HCT116 (cell line): ENCODE measurements around the gene IL1RAPL2. TPM values are rescaled to one million over a fixed set of nuclear protein-coding genes. Genes with fewer than 3 reads are reported as not detected.

Source experiments
- ATAC-seq: fragments of 200-7000 bp; cut with Tn5 transposase; 2 replicates; pipeline ENCODE4 v1.9.1; 2020; ENCODE audit warnings: mild to moderate bottlenecking, moderate library complexity
- BruUV-seq: library from RNA; stranded (reverse); fragments of 400-500 nt; replicated peaks from 2 replicates; lab custom pipeline; 2021; lab: Mats Ljungman, UMichigan
- CTCF ChIA-PET: fragments of 300-600 bp; sonication (Branson Sonifier 250); formaldehyde crosslinking; loops from one replicate; lab custom pipeline; 2021; ENCODE audit warnings: antibody characterized with exemption; lab: Charles Lee
- POLR2A ChIA-PET: fragments of 300-600, 350-600 bp; sonication (Branson Sonifier 250); formaldehyde crosslinking; loops from one replicate; lab custom pipeline; 2021; ENCODE audit warnings: antibody characterized with exemption; lab: Charles Lee
- RAD21 ChIA-PET, 2 experiments: fragments of 300-600 bp; sonication (Branson Sonifier 250); formaldehyde crosslinking; loops; one replicate each; lab custom pipeline; 2023; ENCODE audit warnings: low total read pairs in 2 of 2; ENCODE audit not compliant: uncharacterized antibody in 2 of 2, unreplicated experiment in 2 of 2, low non-redundant PET in 1 of 2; lab: Charles Lee
- DNase-seq: peaks from one replicate; pipeline ENCODE4 v3.0.0-alpha.2; 2010; ENCODE audit warnings: low read depth, low spot score
- H2AFZ ChIP-seq: fragments of 200-600 bp; shearing (Covaris generic), sonication (generic); 2 replicates; pipeline ENCODE4 v1.6.1; 2017; ENCODE audit warnings: low read depth, mixed run types, mixed read lengths, antibody characterized with exemption, low read length; ENCODE audit not compliant: poor library complexity, severe bottlenecking
- H3K27ac ChIP-seq: 2 replicates; pipeline ENCODE4 v1.5.1; 2012; ENCODE audit warnings: low read depth, low read length
- H3K27me3 ChIP-seq: fragments of 200-600 bp; sonication (generic); 2 replicates; pipeline ENCODE4 v1.6.1; 2016; ENCODE audit warnings: mixed run types, low read length, mixed read lengths; ENCODE audit not compliant: insufficient read depth
- H3K36me3 ChIP-seq, 2 experiments: fragments of 200-500 bp in 1 of 2; fragments of 200-600 bp in 1 of 2; sonication (Bioruptor generic) in 1 of 2; sonication (generic) in 1 of 2; 2 replicates each; pipeline versions ENCODE4 v1.5.1 to v1.6.1; 2014 to 2016; ENCODE audit warnings: low read length in 2 of 2, inconsistent platforms in 1 of 2, mixed read lengths in 1 of 2, mixed run types in 1 of 2; ENCODE audit not compliant: insufficient read depth in 2 of 2, control insufficient read depth in 1 of 2
- H3K4me1 ChIP-seq, 2 experiments: fragments of 200-600 bp in 1 of 2; sonication (generic) in 1 of 2; 2 replicates each; pipeline versions ENCODE4 v1.5.1 to v1.6.1; 2012 to 2017; ENCODE audit warnings: low read length in 2 of 2, inconsistent platforms in 1 of 2, mild to moderate bottlenecking in 1 of 2, mixed read lengths in 1 of 2, mixed run types in 1 of 2, moderate library complexity in 1 of 2; ENCODE audit not compliant: insufficient read depth in 2 of 2, control insufficient read depth in 1 of 2
- H3K4me2 ChIP-seq: fragments of 200-600 bp; sonication (generic); 2 replicates; pipeline ENCODE4 v1.6.1; 2017; ENCODE audit warnings: mixed run types, low read length, mixed read lengths
- H3K4me3 ChIP-seq, 2 experiments: fragments of 200-600 bp in 1 of 2; sonication (generic) in 1 of 2; replicated peaks in 1 of 2; 2 replicates each; pipeline ENCODE4 v1.5.1; 2011 to 2016; ENCODE audit warnings: low read length in 2 of 2, control low read depth in 1 of 2, low read depth in 1 of 2, mild to moderate bottlenecking in 1 of 2, mixed read lengths in 1 of 2, mixed run types in 1 of 2
- H3K79me2 ChIP-seq: fragments of 200-600 bp; sonication (generic); 2 replicates; pipeline ENCODE4 v1.6.1; 2017; ENCODE audit warnings: mild to moderate bottlenecking, mixed run types, low read length, moderate library complexity, mixed read lengths; ENCODE audit not compliant: insufficient read depth
- H3K9ac ChIP-seq: fragments of 200-600 bp; sonication (generic); 2 replicates; pipeline ENCODE4 v1.6.1; 2016; ENCODE audit warnings: low read length, mixed read lengths
- H3K9me2 ChIP-seq: fragments of 200-600 bp; sonication (generic), shearing (Covaris generic); 2 replicates; pipeline ENCODE4 v1.6.1; 2017; ENCODE audit warnings: mixed run types, mild to moderate bottlenecking, moderate library complexity; ENCODE audit not compliant: insufficient read depth
- H3K9me3 ChIP-seq, 2 experiments: fragments of 200-500 bp in 1 of 2; fragments of 200-600 bp in 1 of 2; sonication (Bioruptor generic) in 1 of 2; sonication (generic) in 1 of 2; 2 replicates each; pipeline ENCODE4 v1.6.1; 2014 to 2017; ENCODE audit warnings: low read length in 2 of 2, mixed read lengths in 2 of 2, inconsistent platforms in 1 of 2, low read depth in 1 of 2, mild to moderate bottlenecking in 1 of 2, mixed run types in 1 of 2, moderate library complexity in 1 of 2; ENCODE audit not compliant: control insufficient read depth in 1 of 2, insufficient read depth in 1 of 2
- H4K20me1 ChIP-seq: fragments of 200-600 bp; sonication (generic), shearing (Covaris generic); 2 replicates; pipeline ENCODE4 v1.6.1; 2017; ENCODE audit warnings: mixed run types, mild to moderate bottlenecking, moderate library complexity; ENCODE audit not compliant: insufficient read depth
- ATF3 ChIP-seq: IDR thresholded peaks from 2 replicates; pipeline ENCODE4 v1.6.1; 2012
- CBX3 ChIP-seq: IDR thresholded peaks from 2 replicates; pipeline ENCODE4 v1.6.1; 2012; ENCODE audit warnings: low read depth
- CTCF ChIP-seq, 3 experiments: fragments of 200-600 bp in 1 of 3; sonication (generic) in 1 of 3; IDR thresholded peaks in 2 of 3; conservative IDR thresholded peaks in 1 of 3; 2 replicates each; pipeline ENCODE4 v1.5.1; 2012 to 2017; ENCODE audit warnings: low read depth in 2 of 3, low read length in 2 of 3, antibody characterized with exemption in 1 of 3, borderline replicate concordance in 1 of 3, control low read depth in 1 of 3, mild to moderate bottlenecking in 1 of 3, mixed read lengths in 1 of 3, mixed run types in 1 of 3, moderate library complexity in 1 of 3; ENCODE audit not compliant: insufficient read depth in 1 of 3
- EGR1 ChIP-seq: IDR thresholded peaks from 2 replicates; pipeline ENCODE4 v1.6.1; 2012; ENCODE audit warnings: low read depth
- ELF1 ChIP-seq: IDR thresholded peaks from 2 replicates; pipeline ENCODE4 v1.6.1; 2012; ENCODE audit warnings: low read depth, borderline replicate concordance
- EZH2 ChIP-seq: fragments of 200-600 bp; sonication (generic); IDR thresholded peaks from 2 replicates; pipeline ENCODE4 v1.6.1; 2017; ENCODE audit warnings: antibody characterized with exemption, mixed run types
- EZH2phosphoT487 ChIP-seq: fragments of 200-600 bp; IDR thresholded peaks from 2 replicates; pipeline ENCODE4 v1.6.1; 2018; ENCODE audit warnings: antibody characterized with exemption, borderline replicate concordance
- FOSL1 ChIP-seq: IDR thresholded peaks from 2 replicates; pipeline ENCODE4 v1.6.1; 2012; ENCODE audit warnings: low read depth
- MAX ChIP-seq: IDR thresholded peaks from 2 replicates; pipeline ENCODE4 v1.6.1; 2012
- POLR2A ChIP-seq: IDR thresholded peaks from 2 replicates; pipeline ENCODE4 v1.7.0; 2011; ENCODE audit warnings: borderline replicate concordance; ENCODE audit not compliant: insufficient read depth, insufficient read length; ENCODE audit errors: extremely low read depth
- RAD21 ChIP-seq: IDR thresholded peaks from 2 replicates; pipeline ENCODE4 v1.6.1; 2012; ENCODE audit warnings: low read depth, mild to moderate bottlenecking
- REST ChIP-seq: IDR thresholded peaks from 2 replicates; pipeline ENCODE4 v1.6.1; 2012; ENCODE audit warnings: low read depth
- SIN3A ChIP-seq: IDR thresholded peaks from 2 replicates; pipeline ENCODE4 v1.6.1; 2012; ENCODE audit warnings: low read depth
- SRF ChIP-seq: IDR thresholded peaks from 2 replicates; pipeline ENCODE4 v1.6.1; 2012; ENCODE audit warnings: low read depth
- ZFX ChIP-seq: fragments of 450-650 bp; IDR thresholded peaks from 2 replicates; pipeline ENCODE4 v1.6.1; 2017
- intact Hi-C: fragments of 100-400 bp; cut with micrococcal nuclease; formaldehyde crosslinking; loops from 2 replicates; pipeline ENCODE4 v1.10.0; 2022
- total RNA-seq: library from RNA; stranded (reverse); gene quantifications from one replicate; pipeline ENCODE4 v1.2.1, GENCODE V29; 2021; ENCODE audit not compliant: unreplicated experiment

IL1RAPL2 gene
- total RNA-seq, 1 experiment from 2014 or later: not detected

GRCh38 chrX:104679175-104679574 is 113.2 kb downstream of the IL1RAPL2 start:
- ChIA-PET POLR2A (no interaction called here), RAD21 (no interaction called here), CTCF (no interaction called here)
- BruUV-seq: no TSS peak
- H3K4me1 ChIP-seq: no peaks in the 10 kb centered on the region
- H3K27ac ChIP-seq: no peak overlapping the region
- ATAC-seq (no peak), DNase-seq (no peak)
- no peak overlapping the region for H3K9ac ChIP-seq
- no peaks in the 10 kb centered on the region for H3K9me2 ChIP-seq
- no peak overlapping the region for H3K4me2 ChIP-seq
- TF ChIP-seq REST (no peak), EGR1 (no peak), ZFX (no peak), SIN3A (no peak), EZH2phosphoT487 (no peak), FOSL1 (no peak), EZH2 (no peak), POLR2A (no peak), CTCF (IDR thresholded peaks at IDR 0.05 in 2 of 3, conservative IDR thresholded peaks at IDR 0.05 in 1 of 3; ENCODE audit: borderline replicate concordance in 1 of 3, insufficient read depth in 1 of 3, low read depth in 2 of 3, low read length in 2 of 3) (no peak), MAX (no peak), ATF3 (no peak), ELF1 (no peak), CBX3 (no peak), SRF (no peak), RAD21 (no peak)
- no peaks in the 10 kb centered on the region for H3K36me3 ChIP-seq
- H3K9me3 ChIP-seq: no peaks in the 10 kb centered on the region
- H3K79me2 ChIP-seq: no peaks in the 10 kb centered on the region
- H2AFZ ChIP-seq: no peak overlapping the region
- H4K20me1 ChIP-seq: no peaks in the 10 kb centered on the region
- intact Hi-C loops: no loop called here
- no peaks in the 10 kb centered on the region for H3K27me3 ChIP-seq
- no peak overlapping the region for H3K4me3 ChIP-seq
